NB4 (cell line): ENCODE results near the gene ATP9B.

Source experiments
- DNase-seq: peaks from one replicate; pipeline ENCODE4 v3.0.0; 2010; ENCODE audit warnings: low read depth
- H3K4me3 ChIP-seq: one replicate; pipeline ENCODE4 v1.5.1; 2011; ENCODE audit warnings: mild to moderate bottlenecking, low read depth, low read length, moderate library complexity
- MYC ChIP-seq: IDR thresholded peaks from 2 replicates; pipeline ENCODE4 v1.6.1; 2011; ENCODE audit warnings: low read depth, low read length
- POLR2A ChIP-seq: IDR thresholded peaks from 2 replicates; pipeline ENCODE4 v1.6.1; 2011; ENCODE audit warnings: mild to moderate bottlenecking; ENCODE audit not compliant: insufficient read length; ENCODE audit errors: extremely low read depth
- TF ChIP-seq, protein P1 (sequence below): IDR thresholded peaks from one replicate; pipeline ENCODE4 v1.5.1; 2012; ENCODE audit warnings: low read depth, low read length
- TF ChIP-seq, protein P2 (sequence below): IDR thresholded peaks from 2 replicates; pipeline ENCODE4 v1.6.1; 2011; ENCODE audit warnings: low read depth, low read length

The ATP9B gene

DNA sequence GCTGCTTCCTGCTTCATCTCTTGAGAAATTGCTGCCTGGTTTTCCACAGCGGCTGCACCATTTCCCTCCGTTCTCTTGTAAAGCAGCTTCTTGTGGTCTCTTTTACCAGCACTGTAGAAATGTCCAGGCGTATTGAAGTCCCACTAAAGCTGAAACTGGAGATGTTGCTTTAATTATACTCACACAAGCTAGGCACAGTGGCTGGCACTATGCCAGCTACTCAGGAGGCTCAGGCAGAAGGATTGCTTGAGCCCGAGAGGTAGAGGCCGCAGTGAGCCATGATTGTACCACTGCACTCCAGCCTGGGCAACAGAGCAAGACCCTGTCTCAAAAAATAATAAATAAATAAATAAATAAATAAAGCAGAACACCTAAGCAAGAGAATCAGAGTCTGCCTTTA, 19.2 kb upstream of the ATP9B start:
- no peak for DNase-seq
- TF ChIP-seq MYC, result no peak
- TF ChIP-seq, protein P1, sequence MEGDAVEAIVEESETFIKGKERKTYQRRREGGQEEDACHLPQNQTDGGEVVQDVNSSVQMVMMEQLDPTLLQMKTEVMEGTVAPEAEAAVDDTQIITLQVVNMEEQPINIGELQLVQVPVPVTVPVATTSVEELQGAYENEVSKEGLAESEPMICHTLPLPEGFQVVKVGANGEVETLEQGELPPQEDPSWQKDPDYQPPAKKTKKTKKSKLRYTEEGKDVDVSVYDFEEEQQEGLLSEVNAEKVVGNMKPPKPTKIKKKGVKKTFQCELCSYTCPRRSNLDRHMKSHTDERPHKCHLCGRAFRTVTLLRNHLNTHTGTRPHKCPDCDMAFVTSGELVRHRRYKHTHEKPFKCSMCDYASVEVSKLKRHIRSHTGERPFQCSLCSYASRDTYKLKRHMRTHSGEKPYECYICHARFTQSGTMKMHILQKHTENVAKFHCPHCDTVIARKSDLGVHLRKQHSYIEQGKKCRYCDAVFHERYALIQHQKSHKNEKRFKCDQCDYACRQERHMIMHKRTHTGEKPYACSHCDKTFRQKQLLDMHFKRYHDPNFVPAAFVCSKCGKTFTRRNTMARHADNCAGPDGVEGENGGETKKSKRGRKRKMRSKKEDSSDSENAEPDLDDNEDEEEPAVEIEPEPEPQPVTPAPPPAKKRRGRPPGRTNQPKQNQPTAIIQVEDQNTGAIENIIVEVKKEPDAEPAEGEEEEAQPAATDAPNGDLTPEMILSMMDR, result no peak
- TF ChIP-seq, protein P2, sequence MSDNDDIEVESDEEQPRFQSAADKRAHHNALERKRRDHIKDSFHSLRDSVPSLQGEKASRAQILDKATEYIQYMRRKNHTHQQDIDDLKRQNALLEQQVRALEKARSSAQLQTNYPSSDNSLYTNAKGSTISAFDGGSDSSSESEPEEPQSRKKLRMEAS, result no peak
- no peak for TF ChIP-seq POLR2A
- no peak overlapping the region for H3K4me3 ChIP-seq

DNA sequence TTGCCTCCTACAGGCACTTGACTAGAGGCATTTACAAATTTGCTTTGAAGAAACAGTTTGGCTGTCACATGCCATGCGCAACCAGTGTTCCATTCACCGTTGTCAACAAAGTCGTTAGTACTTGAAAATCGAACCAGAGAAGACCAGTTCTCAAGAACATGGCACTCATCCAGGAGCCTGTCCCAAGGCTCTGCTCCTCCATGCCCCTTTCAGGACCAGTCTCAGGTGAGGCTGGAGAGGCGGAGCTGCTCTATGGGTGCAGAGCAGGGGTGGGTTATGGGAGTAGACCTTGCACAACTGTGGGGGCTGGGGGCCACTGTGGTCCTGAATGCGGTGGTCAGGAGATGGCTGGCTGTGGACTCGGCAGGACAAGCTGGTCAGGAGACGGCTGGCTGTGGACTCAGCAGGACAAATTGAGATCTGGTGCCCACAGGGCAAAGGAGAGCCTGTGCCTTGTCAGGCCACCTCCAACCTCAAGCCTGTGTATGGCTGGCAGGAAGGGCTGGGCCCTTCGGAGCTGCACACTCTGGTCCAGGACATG, 12.3 kb upstream of the ATP9B start:
- DNase-seq, result no peak
- TF ChIP-seq POLR2A, result no peak
- no peak for TF ChIP-seq MYC
- TF ChIP-seq, protein P2, result no peak
- TF ChIP-seq, protein P1, result no peak

DNA sequence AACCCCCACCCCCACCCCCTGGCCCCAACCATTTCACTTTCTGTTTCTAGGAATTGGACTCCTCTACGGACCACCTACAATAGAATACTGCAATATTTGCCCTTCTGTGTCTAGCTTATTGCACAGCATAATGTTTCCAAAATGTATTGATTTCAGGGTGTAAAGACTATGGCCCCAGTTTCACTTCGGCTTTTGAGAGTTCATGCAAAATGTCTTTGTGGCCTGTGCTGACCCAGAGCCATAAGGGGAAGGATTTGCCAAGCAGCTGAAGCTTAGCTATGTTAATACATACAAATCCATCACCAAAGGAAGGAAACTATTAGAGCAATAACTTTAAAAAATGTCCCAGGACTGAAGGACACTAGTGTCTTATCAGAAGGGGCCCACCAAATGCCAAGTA, 11.2 kb upstream of the ATP9B start:
- TF ChIP-seq, protein P2, result no peak
- TF ChIP-seq MYC (no peak), POLR2A (no peak)
- TF ChIP-seq, protein P1, result no peak
- DNase-seq, result no peak

More for the DNA sequence above, 12.3 kb upstream of the ATP9B start:
- no peak overlapping the region for H3K4me3 ChIP-seq

DNA sequence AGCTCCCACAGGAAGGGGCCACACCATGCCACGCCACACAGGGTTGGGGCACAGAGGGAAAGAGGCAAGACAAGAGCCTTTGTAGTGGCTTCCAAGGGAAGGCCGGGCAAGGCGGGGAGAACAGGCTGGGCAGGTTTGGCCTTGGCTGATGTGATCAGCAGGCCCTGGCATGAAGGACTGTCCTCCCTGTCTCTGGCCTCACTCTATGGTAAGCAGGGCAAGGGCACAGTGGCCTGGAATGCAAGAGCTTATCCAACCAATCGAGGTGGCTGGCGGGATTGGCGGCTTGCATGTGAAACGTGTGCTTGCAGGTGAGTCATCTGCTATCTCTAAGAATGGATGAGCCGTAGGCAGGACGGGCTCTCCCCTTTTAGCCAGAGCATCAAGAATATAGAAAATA, 6.4 kb upstream of the ATP9B start:
- TF ChIP-seq MYC, result no peak
- TF ChIP-seq POLR2A, result no peak
- TF ChIP-seq, protein P1, result no peak
- TF ChIP-seq, protein P2, result no peak
- no peak for DNase-seq
- no peak overlapping the region for H3K4me3 ChIP-seq

More for the DNA sequence above, 11.2 kb upstream of the ATP9B start:
- H3K4me3 ChIP-seq, result no peak overlapping the region

DNA sequence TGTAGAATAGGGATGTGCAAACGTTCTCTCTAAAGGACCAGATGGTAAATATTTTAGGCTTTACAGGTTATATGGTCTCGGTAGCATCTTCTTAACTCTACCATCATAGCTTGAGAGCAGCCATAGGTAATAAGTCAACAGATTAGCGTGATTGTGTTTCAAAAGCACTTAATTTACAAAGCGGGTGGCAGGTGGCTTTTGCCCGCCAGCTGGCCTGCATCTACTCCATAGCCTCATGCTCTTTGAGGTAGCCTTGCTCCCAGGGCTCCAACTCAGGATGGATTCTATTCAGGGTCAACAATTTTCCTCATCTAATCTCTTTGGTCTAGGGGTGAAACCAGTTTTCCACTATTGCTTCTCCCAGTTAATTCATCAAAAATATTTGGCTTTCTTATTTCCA, 5.0 kb upstream of the ATP9B start:
- TF ChIP-seq MYC, result no peak
- TF ChIP-seq POLR2A, result no peak
- TF ChIP-seq, protein P2, result no peak
- no peak for DNase-seq
- H3K4me3 ChIP-seq, result no peak overlapping the region

DNA sequence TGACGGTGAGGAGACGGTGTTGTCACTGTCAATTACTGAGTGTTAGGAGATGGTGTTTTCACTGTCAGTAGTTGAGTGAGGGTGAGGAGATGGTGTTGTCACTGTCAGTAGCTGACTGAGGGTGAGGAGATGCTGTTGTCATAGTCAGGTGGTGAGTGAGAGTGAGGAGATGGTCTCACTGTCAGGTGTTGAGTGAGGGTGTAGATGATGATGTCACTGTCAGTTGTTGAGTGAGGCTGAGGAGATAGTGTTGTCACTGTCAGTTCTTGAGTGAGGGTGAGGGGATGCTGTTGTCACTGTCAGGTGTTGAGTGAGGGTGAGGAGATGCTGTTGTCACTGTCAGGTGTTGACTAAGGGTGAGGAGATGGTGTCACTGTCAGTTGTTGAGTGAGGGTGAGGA, 3.4 kb upstream of the ATP9B start:
- H3K4me3 ChIP-seq, result no peak overlapping the region
- DNase-seq, result no peak
- TF ChIP-seq, protein P1, result no peak
- no peak for TF ChIP-seq POLR2A
- TF ChIP-seq, protein P2, result no peak
- no peak for TF ChIP-seq MYC
